Hepatocyte (in vitro differentiated cells): ENCODE measurements around the gene OR2W3.

Source experiments
- CTCF ChIP-seq: fragments of 200-600 bp; sonication (generic); IDR thresholded peaks from 2 replicates; pipeline ENCODE4 v1.5.1; 2016; ENCODE audit warnings: antibody characterized with exemption, mild to moderate bottlenecking; ENCODE audit not compliant: poor library complexity
- EZH2 ChIP-seq: fragments of 200-600 bp; sonication (generic); IDR thresholded peaks from 2 replicates; pipeline ENCODE4 v1.6.1; 2016; ENCODE audit warnings: antibody characterized with exemption, mild to moderate bottlenecking, borderline replicate concordance

- TF ChIP-seq CTCF (no peak), EZH2 (no peak)
These were observed 24.6 kb downstream of the OR2W3 start, which contains the start of gene OR2T8 for GRCh38 chr1:247919952-247920351.
